Heart left ventricle (tissue), 13 donors: ENCODE measurements around the gene ZNF184.

Experiments used
- CTCF ChIP-seq, 12 donors: fragments of 200-600 bp; sonication (generic) in 4 of 12; IDR thresholded peaks; one replicate each; pipeline versions ENCODE4 v1.5.0 to v1.8.0; 2018 to 2022; ENCODE audit warnings: antibody characterized with exemption in 12 of 12, mild to moderate bottlenecking in 5 of 12
- POLR2A ChIP-seq, 2 donors: fragments of 450-650 bp; IDR thresholded peaks; one replicate each; pipeline ENCODE4 v1.6.1; 2017; ENCODE audit warnings: antibody characterized with exemption in 2 of 2, mild to moderate bottlenecking in 2 of 2, moderate library complexity in 2 of 2
- donor health status: ischemic (EF 13 %, LVEDD 7.1; RV severe dilation, severe dysfunction).
- donor health status: DM: no; HTN: yes; CAD: no.
- donor health status: DM: no; HTN: no; CAD: no.
- donor health status: ischemic (EF 25% LVEDD 6.9; RV normal size, moderate dysfunction).
- donor health status: ischemic (EF 25% LVEDD 5.7; RV mildly dilated, moderate dysfunction).
- donor health status: ischemic (EF 35%, LVEDD 5.7; RV mildly dilated, moderate dysfunction).
- donor health status: nonischemic (EF 11% LVEDD 7.7; RV severe dilation, severe dysfunction).
- donor health status: DM: yes; HTN: yes; CAD: no.
- donor health status: PGD.
- donor health status: ischemic (EF 29% LVEDD 5.4; RV normal size, mild dysfunction).
- donor health status: nonischemic (EF 23%, LVEDD 6.1; RV moderate dilation, normal function).

- TF ChIP-seq CTCF (IDR thresholded peaks at IDR 0.05) (no peak), POLR2A (IDR thresholded peaks at IDR 0.05) (no peak)
Measured at GRCh38 chr6:27428502-27428901, 44.4 kb downstream of the ZNF184 start.
